ENCODE data around the gene CLSTN1. TPM values are rescaled to one million over a fixed set of nuclear protein-coding genes. Genes with fewer than 3 reads are reported as not detected.

Gene CLSTN1
- total RNA-seq, 1 experiment from 2014 or later: 100 TPM

DNA sequence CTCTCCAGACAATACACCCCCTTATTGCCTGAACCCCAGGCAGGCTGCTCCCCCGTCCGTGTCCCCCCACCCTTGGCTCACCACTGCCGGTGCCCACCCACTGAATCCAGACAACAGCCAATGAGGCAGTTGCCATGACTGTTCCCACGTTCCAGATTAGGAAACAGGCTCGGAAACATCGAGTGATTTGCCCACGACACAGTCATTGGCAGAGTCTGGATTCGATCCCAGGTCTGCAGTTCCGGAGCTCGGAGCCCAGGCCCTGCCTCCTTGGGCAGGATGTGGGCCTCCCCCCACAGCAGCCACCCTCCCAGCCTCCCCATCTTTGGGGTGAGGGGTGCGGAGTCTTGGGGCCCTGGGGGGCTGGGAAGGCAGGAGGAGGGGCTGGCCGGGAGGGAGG, 20.3 kb upstream of the CLSTN1 start:
- Histone ChIP-seq H3K36me3 (replicated peaks; ENCODE audit: control insufficient read depth, insufficient read depth, low read length) (no peaks in the 10 kb centered on the region), H3K4me3 (ENCODE audit: insufficient read depth, low read depth, low read length) (no peak overlapping the region), H3K27me3 (ENCODE audit: control insufficient read depth, insufficient read depth, low read length) (no peaks in the 10 kb centered on the region; the same call in 1 of the 2 replicates)
- peak; percentile 42 for DNase-seq

DNA sequence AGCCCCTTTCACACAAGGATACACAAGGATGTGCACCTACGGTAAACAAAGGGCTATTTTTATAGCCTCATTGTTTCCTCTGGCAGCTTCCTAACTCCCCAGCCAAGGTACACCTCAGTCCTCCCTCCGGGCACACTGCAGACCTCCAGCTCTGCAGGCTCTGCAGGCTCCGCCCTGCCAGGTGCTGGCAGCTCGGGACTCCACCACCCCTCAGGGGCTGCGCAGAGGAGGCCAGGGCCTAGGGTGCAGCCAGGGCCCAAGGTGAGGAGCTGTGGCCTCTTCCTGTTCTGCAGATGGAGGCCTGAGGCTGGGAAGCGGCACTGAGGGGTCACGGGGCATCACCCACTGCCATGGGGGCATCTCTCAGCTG, 19.8 kb upstream of the CLSTN1 start:
- Histone ChIP-seq H3K27me3 (ENCODE audit: control insufficient read depth, insufficient read depth, low read length) (no peaks in the 10 kb centered on the region; the same call in 1 of the 2 replicates), H3K4me3 (ENCODE audit: insufficient read depth, low read depth, low read length) (no peak overlapping the region), H3K36me3 (replicated peaks; ENCODE audit: control insufficient read depth, insufficient read depth, low read length) (no peaks in the 10 kb centered on the region)
- DNase-seq: peak; percentile 64

DNA sequence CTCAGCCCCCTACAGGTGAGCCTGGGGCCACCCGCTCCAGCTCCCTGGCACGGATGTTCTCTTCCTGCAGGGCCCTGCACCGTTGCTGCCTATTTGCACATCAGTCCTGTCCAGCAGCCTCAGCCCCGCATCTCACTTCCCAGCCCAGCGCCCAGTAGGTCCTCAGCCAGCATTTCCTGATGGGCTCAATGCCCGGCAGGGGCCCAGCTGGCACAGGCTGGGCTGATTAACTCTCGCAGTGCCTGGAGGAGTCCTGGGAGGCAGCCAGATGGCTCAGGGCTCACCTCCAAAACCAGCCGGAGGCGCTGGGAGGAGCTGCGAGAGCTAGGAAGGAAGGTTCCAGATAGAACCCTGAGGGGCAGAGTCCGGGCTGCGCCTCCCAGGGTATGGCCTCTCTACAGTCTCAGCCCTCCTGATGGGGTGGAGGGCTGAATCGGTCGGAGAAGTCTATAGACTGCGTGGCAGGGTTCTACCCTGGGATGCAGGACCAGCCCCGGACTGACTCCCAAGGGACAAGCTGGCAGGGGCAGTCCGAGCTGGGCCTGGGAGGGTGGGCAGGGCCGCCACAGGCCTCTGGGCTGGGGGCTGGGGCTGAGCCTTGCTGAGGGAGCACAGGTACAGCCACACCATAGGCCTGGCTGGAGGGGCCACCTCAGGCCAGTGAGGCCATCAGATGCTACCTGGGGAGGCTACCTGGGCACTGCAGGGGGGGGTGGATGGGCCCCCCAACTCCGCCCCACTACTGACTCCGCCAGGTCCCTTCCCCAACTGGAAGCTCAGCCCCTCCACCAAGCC, 19.2 kb upstream of the CLSTN1 start:
- H3K27me3 ChIP-seq (ENCODE audit: control insufficient read depth, insufficient read depth, low read length): no peaks in the 10 kb centered on the region; the same call in 1 of the 2 replicates
- peak; percentile 76 for DNase-seq
- H3K4me3 ChIP-seq (ENCODE audit: insufficient read depth, low read depth, low read length): no peak overlapping the region

DNA sequence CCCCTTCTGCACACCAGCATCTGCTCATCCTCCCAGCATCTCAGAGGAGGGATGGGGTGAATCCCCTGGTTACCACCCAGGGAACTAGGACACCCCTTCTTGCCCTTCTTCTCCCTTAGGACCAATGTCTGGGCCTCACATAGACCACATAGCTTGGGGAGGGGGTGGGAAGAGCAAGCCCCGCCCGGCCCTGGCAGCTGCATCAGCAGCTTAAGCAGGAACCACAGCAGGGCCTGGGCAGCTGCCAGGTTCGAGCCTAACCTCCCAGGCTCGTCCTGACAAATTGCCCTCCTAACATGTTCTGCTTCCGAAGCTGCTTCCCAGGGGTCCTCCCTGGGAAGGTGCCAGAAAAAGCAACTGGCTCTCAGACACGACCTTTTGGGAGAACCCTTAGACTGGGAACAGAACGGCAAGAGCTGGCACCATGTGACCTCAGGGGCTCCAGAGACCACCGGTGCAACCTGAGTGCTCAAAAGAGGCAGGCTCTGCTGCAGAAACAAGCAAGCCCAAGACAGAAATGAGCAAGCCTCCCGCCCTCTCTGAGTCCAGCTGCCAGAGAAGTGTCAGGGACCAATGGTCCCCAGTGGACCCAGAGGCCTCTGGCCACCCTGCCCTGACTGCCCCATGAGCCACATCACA, 18.4 kb upstream of the CLSTN1 start:
- Histone ChIP-seq H3K36me3 (replicated peaks; ENCODE audit: control insufficient read depth, insufficient read depth, low read length) (no peaks in the 10 kb centered on the region), H3K27me3 (ENCODE audit: control insufficient read depth, insufficient read depth, low read length) (no peaks in the 10 kb centered on the region; the same call in 1 of the 2 replicates), H3K4me3 (ENCODE audit: insufficient read depth, low read depth, low read length) (no peak overlapping the region)
- DNase-seq: peak; percentile 35

More for the DNA sequence above, 19.2 kb upstream of the CLSTN1 start:
- H3K36me3 ChIP-seq (replicated peaks; ENCODE audit: control insufficient read depth, insufficient read depth, low read length): no peaks in the 10 kb centered on the region

DNA sequence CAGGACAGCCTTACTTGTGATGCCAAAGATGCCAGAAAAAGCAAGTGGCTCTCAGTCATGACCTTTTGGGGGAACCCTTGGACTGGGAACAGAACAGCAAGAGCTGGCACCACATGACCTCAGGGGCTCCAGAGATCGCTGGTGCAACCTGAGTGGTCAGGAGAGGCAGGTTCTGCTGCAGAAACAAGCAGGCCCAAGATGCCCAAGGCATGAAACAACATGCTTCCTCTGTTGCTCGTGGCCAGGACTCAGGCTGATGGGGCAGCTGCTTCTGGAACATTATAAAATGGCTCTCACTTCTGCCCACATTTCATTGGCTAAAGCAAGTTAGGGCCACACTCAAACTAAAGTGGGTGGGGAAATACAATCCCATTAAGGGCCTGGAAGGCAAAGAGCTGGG, 17.7 kb upstream of the CLSTN1 start:
- Histone ChIP-seq H3K4me3 (ENCODE audit: insufficient read depth, low read depth, low read length) (no peak overlapping the region), H3K36me3 (replicated peaks; ENCODE audit: control insufficient read depth, insufficient read depth, low read length) (no peaks in the 10 kb centered on the region), H3K27me3 (ENCODE audit: control insufficient read depth, insufficient read depth, low read length) (no peaks in the 10 kb centered on the region; the same call in 1 of the 2 replicates)
- peak; percentile 13 for DNase-seq

DNA sequence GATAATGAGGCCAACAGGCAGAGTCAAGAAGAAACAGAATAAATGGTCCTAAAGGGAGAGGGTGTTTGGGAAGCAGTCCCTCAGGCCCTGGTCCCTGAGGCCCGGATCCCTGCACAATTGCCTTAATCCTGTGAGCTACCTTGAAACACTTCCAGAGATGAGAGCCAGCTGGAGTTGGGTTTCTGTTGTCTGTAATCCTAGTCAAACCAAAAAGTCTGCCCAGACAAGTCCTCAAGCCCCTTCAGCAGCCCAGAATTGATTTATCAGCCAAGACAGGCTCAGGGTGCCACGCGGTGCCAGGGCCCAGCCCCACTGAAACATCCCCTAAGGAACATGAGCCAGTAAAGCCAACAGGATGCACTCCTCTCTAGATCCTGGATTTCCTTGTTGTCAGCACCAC, 16.4 kb upstream of the CLSTN1 start:
- DNase-seq: peak; percentile 18
- no peaks in the 10 kb centered on the region; the same call in 1 of the 2 replicates for H3K27me3 ChIP-seq (ENCODE audit: control insufficient read depth, insufficient read depth, low read length)
- no peaks in the 10 kb centered on the region for H3K36me3 ChIP-seq (replicated peaks; ENCODE audit: control insufficient read depth, insufficient read depth, low read length)
- no peak overlapping the region for H3K4me3 ChIP-seq (ENCODE audit: insufficient read depth, low read depth, low read length)

DNA sequence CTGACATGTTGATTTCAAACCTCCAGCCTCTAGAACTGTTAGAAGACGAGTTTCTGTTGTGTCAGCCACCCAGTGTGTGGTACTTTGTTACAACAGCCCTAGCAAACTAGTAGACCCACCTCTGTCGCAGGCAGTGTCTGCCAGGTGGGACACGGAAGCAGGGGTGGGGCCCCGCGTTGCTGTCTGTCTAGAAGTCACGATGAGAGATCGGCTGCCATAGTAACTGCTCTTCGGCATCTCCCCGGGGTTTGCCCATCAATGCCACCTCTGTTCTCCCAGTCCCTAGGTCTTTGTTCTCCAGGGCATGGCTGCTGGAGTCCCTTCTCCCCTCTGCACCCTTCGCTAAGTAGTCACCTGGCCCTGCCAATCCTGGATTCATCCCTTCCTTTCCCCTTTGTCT, 15.2 kb upstream of the CLSTN1 start:
- DNase-seq: peak; percentile 24
- no peaks in the 10 kb centered on the region; the same call in 1 of the 2 replicates for H3K27me3 ChIP-seq (ENCODE audit: control insufficient read depth, insufficient read depth, low read length)
- H3K4me3 ChIP-seq (ENCODE audit: insufficient read depth, low read depth, low read length): no peak overlapping the region
- H3K36me3 ChIP-seq (replicated peaks; ENCODE audit: control insufficient read depth, insufficient read depth, low read length): no peaks in the 10 kb centered on the region

DNA sequence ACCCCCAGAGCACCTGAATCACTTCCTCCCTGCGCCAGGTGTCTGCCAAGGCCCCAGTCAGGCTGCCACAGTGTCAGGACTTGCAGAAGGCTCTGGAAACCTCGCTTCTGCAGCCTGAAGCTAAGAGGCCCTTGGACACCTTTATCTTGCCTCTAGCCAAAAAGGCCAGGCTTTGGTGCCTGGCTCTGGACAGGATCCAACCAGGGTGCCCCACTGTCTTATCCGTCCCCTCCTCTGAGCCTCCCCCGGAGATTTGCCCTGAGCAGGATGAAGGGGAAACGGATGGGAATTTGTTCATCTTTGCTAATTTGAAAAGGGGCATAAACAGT, 12.8 kb upstream of the CLSTN1 start:
- DNase-seq: no peak
- no peak overlapping the region for H3K4me3 ChIP-seq (ENCODE audit: insufficient read depth, low read depth, low read length)
- H3K36me3 ChIP-seq (replicated peaks; ENCODE audit: control insufficient read depth, insufficient read depth, low read length): no peaks in the 10 kb centered on the region
- H3K27me3 ChIP-seq (ENCODE audit: control insufficient read depth, insufficient read depth, low read length): no peaks in the 10 kb centered on the region; the same call in 1 of the 2 replicates

DNA sequence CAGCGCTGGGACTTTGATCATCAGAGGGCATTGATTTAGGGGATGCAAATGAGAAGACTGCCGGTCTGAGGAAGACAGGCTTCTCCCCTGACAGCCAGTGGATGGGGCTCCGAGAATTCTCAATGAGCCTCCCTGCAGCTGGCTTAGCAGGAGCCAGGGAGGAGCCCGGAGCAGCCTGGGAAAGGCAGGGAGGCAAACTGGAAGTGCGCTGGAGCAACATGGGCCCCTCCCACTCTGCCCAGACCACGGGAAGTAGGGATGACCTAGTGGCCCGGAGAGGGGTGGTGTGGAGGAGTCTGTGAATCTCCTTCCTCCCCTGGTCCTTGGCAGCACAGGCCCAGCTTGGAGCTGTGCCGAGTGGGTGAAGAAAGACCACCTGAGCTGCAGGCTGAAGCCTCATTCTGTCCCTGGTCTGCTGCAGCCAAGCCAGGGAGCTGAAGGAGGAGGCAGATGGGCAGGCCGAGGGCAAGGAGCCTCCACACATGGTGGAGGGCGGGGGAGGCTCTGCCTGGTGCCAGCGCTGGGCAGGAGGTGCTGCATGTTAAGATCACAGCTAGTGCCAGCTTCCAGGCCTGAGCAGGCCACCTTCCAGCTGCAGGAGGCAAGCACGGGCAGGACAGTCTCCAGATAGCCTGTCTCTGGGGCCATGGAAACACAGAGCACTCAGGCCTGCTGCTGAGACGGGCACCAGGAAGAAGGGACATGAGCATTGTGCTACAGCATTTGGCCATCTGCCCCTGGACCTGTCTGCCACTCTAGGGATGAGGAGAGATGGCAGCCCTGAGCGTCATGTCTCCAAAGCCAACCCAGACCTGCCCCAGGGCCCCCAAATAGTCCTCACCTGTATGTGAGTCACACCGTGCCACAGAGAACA, 12.2 kb upstream of the CLSTN1 start:
- Histone ChIP-seq H3K4me3 (ENCODE audit: insufficient read depth, low read depth, low read length) (no peak overlapping the region), H3K27me3 (ENCODE audit: control insufficient read depth, insufficient read depth, low read length) (no peaks in the 10 kb centered on the region; the same call in 1 of the 2 replicates), H3K36me3 (replicated peaks; ENCODE audit: control insufficient read depth, insufficient read depth, low read length) (no peaks in the 10 kb centered on the region)
- DNase-seq: peak; percentile 90

DNA sequence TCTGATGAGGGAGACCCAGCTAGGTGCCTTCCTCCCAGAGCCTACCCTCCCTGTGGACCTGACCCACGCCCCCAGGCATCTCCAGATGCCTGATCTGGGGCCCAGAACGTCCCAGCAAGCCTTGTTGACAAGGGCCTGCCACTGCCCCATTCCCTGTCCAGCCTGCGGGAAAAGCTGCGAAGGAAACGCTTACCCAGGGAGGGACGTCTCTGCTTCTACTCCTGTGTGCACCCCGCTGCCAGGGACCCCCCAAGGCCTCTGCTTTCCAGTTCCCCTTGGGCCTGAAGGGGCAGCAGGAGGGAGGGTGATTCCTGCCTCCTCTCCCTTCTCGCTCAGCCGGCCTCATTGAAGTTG, 11.6 kb upstream of the CLSTN1 start:
- Histone ChIP-seq H3K36me3 (replicated peaks; ENCODE audit: control insufficient read depth, insufficient read depth, low read length) (no peaks in the 10 kb centered on the region), H3K27me3 (ENCODE audit: control insufficient read depth, insufficient read depth, low read length) (no peaks in the 10 kb centered on the region; the same call in 1 of the 2 replicates), H3K4me3 (ENCODE audit: insufficient read depth, low read depth, low read length) (no peak overlapping the region)
- DNase-seq: no peak

DNA sequence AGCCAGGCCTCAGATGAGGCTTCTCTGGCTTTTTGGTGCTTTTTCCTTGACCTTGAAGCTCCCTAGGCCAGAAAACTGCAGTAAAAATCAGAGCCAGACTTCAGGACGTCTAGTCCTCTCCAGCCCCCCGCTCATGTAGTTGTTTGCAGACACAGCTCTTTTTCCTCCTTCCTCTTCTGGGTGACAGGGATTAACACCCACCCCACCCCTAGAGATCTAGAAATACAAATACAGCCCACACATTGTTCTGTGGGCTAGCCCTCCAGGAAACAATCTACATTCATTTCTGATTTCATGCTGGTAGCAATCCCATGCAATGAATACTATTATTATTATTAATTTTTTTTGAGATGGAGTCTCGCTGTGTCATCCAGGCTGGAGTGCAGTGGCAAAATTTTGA, 9.9 kb upstream of the CLSTN1 start:
- peak; percentile 15 for DNase-seq
- Histone ChIP-seq H3K36me3 (replicated peaks; ENCODE audit: control insufficient read depth, insufficient read depth, low read length) (no peaks in the 10 kb centered on the region), H3K27me3 (ENCODE audit: control insufficient read depth, insufficient read depth, low read length) (no peaks in the 10 kb centered on the region), H3K4me3 (ENCODE audit: insufficient read depth, low read depth, low read length) (no peak overlapping the region)

DNA sequence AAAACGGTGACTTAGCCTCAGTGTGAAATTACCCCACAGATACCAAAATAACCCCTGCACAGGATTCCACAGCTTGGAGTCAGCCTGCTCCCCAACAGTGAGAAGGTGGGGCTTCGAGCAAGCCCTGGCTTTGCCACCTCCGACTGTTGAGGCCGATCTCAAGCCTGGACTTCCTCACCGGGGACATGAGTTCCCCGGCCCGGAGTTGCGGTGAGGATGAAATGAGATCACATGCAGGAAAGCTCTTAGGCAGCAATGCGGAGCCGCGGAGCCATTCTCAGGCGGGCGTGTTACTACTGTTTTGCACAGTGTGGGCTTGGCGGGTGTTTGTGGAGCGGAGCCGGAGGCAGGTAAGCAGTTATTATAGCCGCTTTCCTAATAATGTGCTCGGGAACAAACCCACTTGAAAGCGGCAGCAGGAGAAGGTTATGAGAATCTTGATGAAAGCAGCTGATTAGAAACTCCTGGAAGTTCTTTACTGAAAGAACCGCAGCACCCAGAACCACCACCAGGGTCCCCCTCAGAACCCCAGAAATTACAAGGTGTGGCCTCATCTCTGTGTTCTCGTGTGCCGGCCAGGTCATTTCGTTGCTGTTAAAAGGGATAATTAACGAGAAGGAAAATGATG, 3.9 kb upstream of the CLSTN1 start:
- peaks cover 10% of the 10 kb centered on the region for H3K27me3 ChIP-seq (ENCODE audit: control insufficient read depth, insufficient read depth, low read length)
- no peaks in the 10 kb centered on the region for H3K36me3 ChIP-seq (replicated peaks; ENCODE audit: control insufficient read depth, insufficient read depth, low read length)
- peak; percentile 73 for DNase-seq
- no peak overlapping the region for H3K4me3 ChIP-seq (ENCODE audit: insufficient read depth, low read depth, low read length)

DNA sequence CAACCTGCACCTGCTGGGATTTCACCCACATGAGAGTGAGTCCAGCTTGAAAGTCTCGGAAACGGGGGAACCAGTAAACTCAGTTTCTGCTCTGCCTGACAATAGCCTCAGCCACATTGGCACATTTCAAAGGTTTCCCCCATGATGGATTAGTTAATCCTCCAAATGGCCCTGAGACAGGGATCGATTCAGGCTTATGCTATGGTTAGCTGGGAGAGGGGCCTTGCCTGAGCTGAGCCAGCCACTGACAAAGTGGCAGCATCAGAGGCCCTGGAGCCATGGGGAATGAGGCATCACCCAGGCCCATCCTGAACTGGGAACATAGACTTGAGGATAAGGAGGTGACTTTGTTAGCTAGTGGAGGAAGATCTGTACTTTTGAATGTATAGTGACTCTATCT, 2.9 kb upstream of the CLSTN1 start:
- no peak for DNase-seq
- no peak overlapping the region for H3K4me3 ChIP-seq (ENCODE audit: insufficient read depth, low read depth, low read length)
- peaks cover 10% of the 10 kb centered on the region for H3K27me3 ChIP-seq (ENCODE audit: control insufficient read depth, insufficient read depth, low read length)
- H3K36me3 ChIP-seq (replicated peaks; ENCODE audit: control insufficient read depth, insufficient read depth, low read length): no peaks in the 10 kb centered on the region

DNA sequence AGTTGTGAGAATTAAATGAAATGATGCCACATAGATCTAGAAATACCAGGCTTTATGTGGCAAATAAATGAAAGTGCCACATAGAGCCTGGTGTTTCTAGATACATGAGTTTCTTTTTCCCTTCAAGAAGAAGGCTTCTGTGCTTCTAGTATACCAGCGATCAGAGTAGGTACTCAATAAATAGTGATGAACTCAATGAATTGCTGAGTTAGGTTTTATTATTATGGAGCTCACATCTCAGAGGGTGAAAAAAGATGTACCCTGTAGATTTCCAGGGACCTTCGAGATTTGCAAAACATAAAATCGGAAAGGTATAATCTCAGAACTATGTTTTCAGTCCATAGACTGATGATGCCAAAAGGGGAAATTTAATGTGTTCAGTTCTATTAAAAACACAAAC, 2.3 kb upstream of the CLSTN1 start:
- no peak overlapping the region for H3K4me3 ChIP-seq (ENCODE audit: insufficient read depth, low read depth, low read length)
- H3K36me3 ChIP-seq (replicated peaks; ENCODE audit: control insufficient read depth, insufficient read depth, low read length): no peaks in the 10 kb centered on the region
- peaks cover 10% of the 10 kb centered on the region for H3K27me3 ChIP-seq (ENCODE audit: control insufficient read depth, insufficient read depth, low read length)
- no peak for DNase-seq

All from H7 (cell line).